ENCODE results near the gene THOC2.
"Not testable (repeated sequence)": the region's sequence is repeated elsewhere in the genome, so short reads cannot be mapped to it uniquely, and the experiment has no call there.

The THOC2 gene

GRCh38 chrX:123664467-123665167 lies 68.2 kb downstream of the THOC2 start:
- H3K27me3 ChIP-seq (ENCODE audit: low read depth, low read length); H3K4me3 ChIP-seq (ENCODE audit: low read depth in 1 of 2, low read length in 2 of 2); H3K4me1 ChIP-seq (ENCODE audit: control insufficient read depth in 1 of 2, insufficient read depth in 2 of 2, low read length in 2 of 2); H3K27ac ChIP-seq (ENCODE audit: low read length); H3K9me3 ChIP-seq (ENCODE audit: control insufficient read depth in 1 of 2, low read length in 2 of 2): not testable (repeated sequence)
- H3K36me3 ChIP-seq (ENCODE audit: control insufficient read depth in 1 of 2, insufficient read depth in 2 of 2, low read length in 2 of 2): peaks cover 21 to 24% of the 10 kb centered on the region in 2 donors

GRCh38 chrX:123663720-123664119 lies 69.1 kb downstream of the THOC2 start:
- H3K36me3 ChIP-seq (ENCODE audit: control insufficient read depth in 1 of 2, insufficient read depth in 2 of 2, low read length in 2 of 2): peaks cover 21 to 24% of the 10 kb centered on the region in 2 donors
- H3K9me3 ChIP-seq (ENCODE audit: control insufficient read depth in 1 of 2, low read length in 2 of 2); H3K27ac ChIP-seq (ENCODE audit: low read length): not testable (repeated sequence)

GRCh38 chrX:123656507-123656906 lies 76.3 kb downstream of the THOC2 start:
- H3K9me3 ChIP-seq (ENCODE audit: control insufficient read depth in 1 of 2, low read length in 2 of 2); H3K36me3 ChIP-seq (ENCODE audit: control insufficient read depth in 1 of 2, insufficient read depth in 2 of 2, low read length in 2 of 2); H3K27ac ChIP-seq (ENCODE audit: low read length); H3K4me1 ChIP-seq (ENCODE audit: control insufficient read depth in 1 of 2, insufficient read depth in 2 of 2, low read length in 2 of 2); H3K4me3 ChIP-seq (ENCODE audit: low read depth in 1 of 2, low read length in 2 of 2); H3K27me3 ChIP-seq (ENCODE audit: low read depth, low read length): not testable (repeated sequence)

More at GRCh38 chrX:123663720-123664119, 69.1 kb downstream of the THOC2 start:
- H3K4me1 ChIP-seq (ENCODE audit: control insufficient read depth in 1 of 2, insufficient read depth in 2 of 2, low read length in 2 of 2); H3K4me3 ChIP-seq (ENCODE audit: low read depth in 1 of 2, low read length in 2 of 2); H3K27me3 ChIP-seq (ENCODE audit: low read depth, low read length): not testable (repeated sequence)

GRCh38 chrX:123648811-123649181 lies 84.1 kb downstream of the THOC2 start:
- H3K36me3 ChIP-seq (ENCODE audit: control insufficient read depth in 1 of 2, insufficient read depth in 2 of 2, low read length in 2 of 2); H3K9me3 ChIP-seq (ENCODE audit: control insufficient read depth in 1 of 2, low read length in 2 of 2); H3K4me1 ChIP-seq (ENCODE audit: control insufficient read depth in 1 of 2, insufficient read depth in 2 of 2, low read length in 2 of 2); H3K27ac ChIP-seq (ENCODE audit: low read length); H3K27me3 ChIP-seq (ENCODE audit: low read depth, low read length); H3K4me3 ChIP-seq (ENCODE audit: low read depth in 1 of 2, low read length in 2 of 2): not testable (repeated sequence)

GRCh38 chrX:123648028-123648810 lies 84.6 kb downstream of the THOC2 start:
- H3K4me3 ChIP-seq (ENCODE audit: low read depth in 1 of 2, low read length in 2 of 2): no peak overlapping the region
- no peaks in the 10 kb centered on the region for H3K9me3 ChIP-seq (ENCODE audit: control insufficient read depth in 1 of 2, low read length in 2 of 2)
- no peaks in the 10 kb centered on the region for H3K4me1 ChIP-seq (ENCODE audit: control insufficient read depth in 1 of 2, insufficient read depth in 2 of 2, low read length in 2 of 2)
- no peak overlapping the region for H3K27ac ChIP-seq (ENCODE audit: low read length)
- H3K27me3 ChIP-seq (ENCODE audit: low read depth, low read length): no peaks in the 10 kb centered on the region
- peaks cover 0 to under 1% of the 10 kb centered on the region in 2 donors for H3K36me3 ChIP-seq (ENCODE audit: control insufficient read depth in 1 of 2, insufficient read depth in 2 of 2, low read length in 2 of 2)

- Histone ChIP-seq H3K4me1 (ENCODE audit: control insufficient read depth in 1 of 2, insufficient read depth in 2 of 2, low read length in 2 of 2) (no peaks in the 10 kb centered on the region), H3K27me3 (ENCODE audit: low read depth, low read length) (no peaks in the 10 kb centered on the region), H3K9me3 (ENCODE audit: control insufficient read depth in 1 of 2, low read length in 2 of 2) (no peaks in the 10 kb centered on the region), H3K36me3 (ENCODE audit: control insufficient read depth in 1 of 2, insufficient read depth in 2 of 2, low read length in 2 of 2) (peaks cover 0 to 4% of the 10 kb centered on the region in 2 donors), H3K27ac (ENCODE audit: low read length) (no peak overlapping the region), H3K4me3 (ENCODE audit: low read depth in 1 of 2, low read length in 2 of 2) (no peak overlapping the region)
Observed at GRCh38 chrX:123647244-123647643, 85.6 kb downstream of the THOC2 start.

GRCh38 chrX:123629502-123629901 lies 103.3 kb downstream of the THOC2 start:
- Histone ChIP-seq H3K4me3 (ENCODE audit: low read depth in 1 of 2, low read length in 2 of 2) (no peak overlapping the region), H3K4me1 (ENCODE audit: control insufficient read depth in 1 of 2, insufficient read depth in 2 of 2, low read length in 2 of 2) (no peaks in the 10 kb centered on the region), H3K9me3 (ENCODE audit: control insufficient read depth in 1 of 2, low read length in 2 of 2) (no peaks in the 10 kb centered on the region), H3K36me3 (ENCODE audit: control insufficient read depth in 1 of 2, insufficient read depth in 2 of 2, low read length in 2 of 2) (peaks cover 21 to 40% of the 10 kb centered on the region in 2 donors), H3K27ac (ENCODE audit: low read length) (no peak overlapping the region), H3K27me3 (ENCODE audit: low read depth, low read length) (no peaks in the 10 kb centered on the region)

GRCh38 chrX:123626962-123627361 lies 105.9 kb downstream of the THOC2 start:
- H3K4me1 ChIP-seq (ENCODE audit: control insufficient read depth in 1 of 2, insufficient read depth in 2 of 2, low read length in 2 of 2): no peaks in the 10 kb centered on the region
- no peaks in the 10 kb centered on the region for H3K9me3 ChIP-seq (ENCODE audit: control insufficient read depth in 1 of 2, low read length in 2 of 2)
- H3K27ac ChIP-seq (ENCODE audit: low read length): no peak overlapping the region
- no peaks in the 10 kb centered on the region for H3K27me3 ChIP-seq (ENCODE audit: low read depth, low read length)
- no peak overlapping the region for H3K4me3 ChIP-seq (ENCODE audit: low read depth in 1 of 2, low read length in 2 of 2)
- H3K36me3 ChIP-seq (ENCODE audit: control insufficient read depth in 1 of 2, insufficient read depth in 2 of 2, low read length in 2 of 2): peaks cover 31 to 36% of the 10 kb centered on the region in 2 donors

- no peaks in the 10 kb centered on the region for H3K4me1 ChIP-seq (ENCODE audit: control insufficient read depth in 1 of 2, insufficient read depth in 2 of 2, low read length in 2 of 2)
- H3K27ac ChIP-seq (ENCODE audit: low read length): no peak overlapping the region
- no peak overlapping the region for H3K4me3 ChIP-seq (ENCODE audit: low read depth in 1 of 2, low read length in 2 of 2)
- no peaks in the 10 kb centered on the region for H3K27me3 ChIP-seq (ENCODE audit: low read depth, low read length)
- H3K9me3 ChIP-seq (ENCODE audit: control insufficient read depth in 1 of 2, low read length in 2 of 2): no peaks in the 10 kb centered on the region
- H3K36me3 ChIP-seq (ENCODE audit: control insufficient read depth in 1 of 2, insufficient read depth in 2 of 2, low read length in 2 of 2): peaks cover 28 to 34% of the 10 kb centered on the region in 2 donors
Observed at GRCh38 chrX:123625952-123626351, 106.9 kb downstream of the THOC2 start.

GRCh38 chrX:123625477-123625876 lies 107.4 kb downstream of the THOC2 start:
- no peak overlapping the region for H3K4me3 ChIP-seq (ENCODE audit: low read depth in 1 of 2, low read length in 2 of 2)

GRCh38 chrX:123617007-123617406 lies 115.8 kb downstream of the THOC2 start:
- Histone ChIP-seq H3K4me3 (ENCODE audit: low read depth in 1 of 2, low read length in 2 of 2) (no peak overlapping the region), H3K36me3 (ENCODE audit: control insufficient read depth in 1 of 2, insufficient read depth in 2 of 2, low read length in 2 of 2) (peaks cover 13 to 16% of the 10 kb centered on the region in 2 donors), H3K4me1 (ENCODE audit: control insufficient read depth in 1 of 2, insufficient read depth in 2 of 2, low read length in 2 of 2) (no peaks in the 10 kb centered on the region), H3K27ac (ENCODE audit: low read length) (no peak overlapping the region), H3K27me3 (ENCODE audit: low read depth, low read length) (no peaks in the 10 kb centered on the region), H3K9me3 (ENCODE audit: control insufficient read depth in 1 of 2, low read length in 2 of 2) (no peaks in the 10 kb centered on the region)

More at GRCh38 chrX:123625477-123625876, 107.4 kb downstream of the THOC2 start:
- Histone ChIP-seq H3K36me3 (ENCODE audit: control insufficient read depth in 1 of 2, insufficient read depth in 2 of 2, low read length in 2 of 2) (peaks cover 27 to 30% of the 10 kb centered on the region in 2 donors), H3K27ac (ENCODE audit: low read length) (no peak overlapping the region), H3K4me1 (ENCODE audit: control insufficient read depth in 1 of 2, insufficient read depth in 2 of 2, low read length in 2 of 2) (no peaks in the 10 kb centered on the region), H3K27me3 (ENCODE audit: low read depth, low read length) (no peaks in the 10 kb centered on the region), H3K9me3 (ENCODE audit: control insufficient read depth in 1 of 2, low read length in 2 of 2) (no peaks in the 10 kb centered on the region)
